HG02884 (cell line): ENCODE measurements around the gene TTPAL.
A peak's percentile ranks its signal among the peaks of the same experiment; 100 is the strongest.

Experiments
- ATAC-seq: cut with Tn5 transposase; IDR thresholded peaks from one replicate; pipeline ENCODE4 v1.9.1; 2021; ENCODE audit warnings: mild to moderate bottlenecking, moderate library complexity; ENCODE audit not compliant: unreplicated experiment

TTPAL gene, protein sequence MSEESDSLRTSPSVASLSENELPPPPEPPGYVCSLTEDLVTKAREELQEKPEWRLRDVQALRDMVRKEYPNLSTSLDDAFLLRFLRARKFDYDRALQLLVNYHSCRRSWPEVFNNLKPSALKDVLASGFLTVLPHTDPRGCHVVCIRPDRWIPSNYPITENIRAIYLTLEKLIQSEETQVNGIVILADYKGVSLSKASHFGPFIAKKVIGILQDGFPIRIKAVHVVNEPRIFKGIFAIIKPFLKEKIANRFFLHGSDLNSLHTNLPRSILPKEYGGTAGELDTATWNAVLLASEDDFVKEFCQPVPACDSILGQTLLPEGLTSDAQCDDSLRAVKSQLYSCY

DNA sequence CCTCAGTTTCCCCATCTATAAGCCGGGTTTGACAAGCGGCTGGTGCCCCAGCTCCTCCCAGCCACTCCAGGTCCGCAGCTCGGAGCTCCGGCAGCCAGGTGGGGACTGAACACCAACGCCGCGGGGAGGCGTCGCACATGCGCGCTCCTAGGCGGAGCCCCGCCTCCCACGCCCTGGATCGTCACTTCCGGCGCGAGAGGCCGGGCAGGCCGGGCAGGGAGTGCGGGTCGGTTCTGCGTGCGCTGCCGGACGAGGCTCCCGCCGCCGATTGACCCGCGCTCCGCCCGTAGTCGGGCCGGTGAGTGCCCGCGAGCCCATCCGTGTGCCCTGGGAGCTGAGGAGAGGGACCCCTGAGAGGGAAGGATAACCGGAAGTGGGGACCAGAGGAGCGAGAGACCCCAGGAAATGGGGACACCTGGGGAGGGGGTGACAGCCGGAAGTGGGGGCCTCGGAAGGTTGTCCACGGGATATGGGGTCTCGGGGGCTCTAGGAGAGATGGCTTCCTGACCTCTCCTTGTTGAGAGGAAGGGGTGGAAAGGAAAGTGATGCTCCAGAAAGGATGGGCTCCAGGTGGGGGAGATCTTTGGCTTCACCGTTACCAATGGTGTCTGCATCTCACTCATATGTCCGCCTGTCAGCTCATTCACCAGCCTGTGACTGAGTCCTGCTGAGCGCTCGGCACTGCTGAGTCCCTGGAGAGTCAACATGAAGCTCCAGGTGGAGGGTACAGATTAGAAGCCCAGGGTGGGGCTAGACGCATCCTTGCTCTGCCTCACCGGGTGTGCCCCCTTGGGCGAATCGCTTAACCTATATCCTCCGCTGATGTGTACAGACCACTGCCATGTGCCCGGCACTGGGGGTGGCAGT, at the start of gene TTPAL:
Gene TTPAL (plus strand): TSS at position 181 of the 867 bp plus-strand sequence. CDS start 4,126 bp downstream, outside the sequence.
- peak; percentile 94 for ATAC-seq

DNA sequence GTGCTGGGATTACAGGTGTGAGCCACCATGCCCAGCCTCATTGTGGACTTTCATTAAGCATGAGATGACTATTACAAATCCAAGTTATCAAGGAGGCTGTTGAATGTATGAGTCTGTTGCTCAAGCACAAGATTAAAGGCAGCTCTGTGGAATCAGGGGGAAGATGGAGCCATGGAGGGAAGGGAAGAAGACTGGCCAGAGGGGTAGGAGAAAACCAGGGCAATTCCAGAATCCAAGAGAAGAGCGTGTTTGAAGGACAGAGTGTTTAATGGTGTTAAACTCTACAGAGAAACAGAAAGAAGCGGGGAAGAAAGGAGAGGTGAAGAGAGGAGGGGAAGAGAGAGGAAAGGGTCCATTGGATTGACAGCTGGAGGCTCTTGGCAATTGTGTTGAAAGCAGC, 49.8 kb upstream of the TTPAL start:
- no peak for ATAC-seq

DNA sequence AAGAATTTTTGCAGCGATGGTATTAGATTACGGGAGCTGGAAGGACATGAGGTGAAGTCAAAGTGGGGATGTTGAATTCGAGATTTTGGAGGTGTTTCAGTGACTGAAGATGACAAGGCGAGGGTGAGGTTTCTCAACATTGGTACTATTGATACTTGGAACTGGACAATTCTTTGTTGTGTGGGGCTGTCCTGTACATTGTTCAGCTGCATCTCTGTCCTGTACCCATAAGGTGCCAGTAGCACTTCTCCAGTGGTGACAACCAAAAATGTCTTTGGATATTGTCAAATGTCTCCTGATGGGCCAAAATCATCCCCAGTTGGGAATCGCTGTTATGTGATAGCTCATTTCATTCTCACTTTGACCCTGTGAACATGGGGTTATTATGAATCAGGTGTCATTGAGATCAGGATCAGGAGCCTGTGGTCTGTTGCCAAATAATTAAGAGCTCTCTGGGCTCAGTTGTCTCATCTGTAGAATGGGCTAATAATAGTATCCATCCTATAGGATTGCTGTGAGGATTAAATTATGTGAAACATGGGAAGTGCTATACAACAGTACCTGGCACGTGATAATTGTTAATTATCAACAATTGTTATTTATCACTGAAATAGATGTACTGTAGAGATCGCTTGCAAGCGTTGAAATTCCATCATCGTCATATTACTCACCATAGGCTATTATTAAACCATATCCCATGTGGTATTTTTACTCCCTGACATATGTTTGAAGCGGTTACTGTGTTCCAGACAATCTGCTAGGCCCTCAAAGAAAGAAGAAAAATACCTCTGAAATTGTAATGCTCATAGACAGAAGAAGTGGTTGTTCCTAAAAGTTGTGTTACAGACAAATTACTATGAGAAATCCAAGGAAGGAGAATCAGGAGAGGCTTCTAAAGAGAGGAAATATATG, 48.5 kb upstream of the TTPAL start:
- ATAC-seq = no peak

DNA sequence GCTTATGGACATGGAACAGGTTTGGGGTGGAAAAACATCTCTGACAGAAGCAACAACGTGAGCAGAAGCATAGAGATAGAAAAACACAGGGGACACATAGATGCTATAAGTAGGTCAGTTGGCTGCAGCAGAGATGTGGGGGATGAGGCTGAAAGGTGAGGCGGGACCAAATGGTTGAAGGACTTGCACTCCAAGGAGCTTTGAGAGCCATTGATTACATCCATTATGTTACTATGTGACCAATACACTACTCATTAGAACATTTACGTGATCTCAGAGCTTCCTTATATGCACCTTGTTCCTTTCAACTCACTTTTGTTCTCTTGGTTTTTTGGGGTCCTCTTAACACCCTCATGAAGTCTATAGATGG, 47.9 kb upstream of the TTPAL start:
- no peak for ATAC-seq

DNA sequence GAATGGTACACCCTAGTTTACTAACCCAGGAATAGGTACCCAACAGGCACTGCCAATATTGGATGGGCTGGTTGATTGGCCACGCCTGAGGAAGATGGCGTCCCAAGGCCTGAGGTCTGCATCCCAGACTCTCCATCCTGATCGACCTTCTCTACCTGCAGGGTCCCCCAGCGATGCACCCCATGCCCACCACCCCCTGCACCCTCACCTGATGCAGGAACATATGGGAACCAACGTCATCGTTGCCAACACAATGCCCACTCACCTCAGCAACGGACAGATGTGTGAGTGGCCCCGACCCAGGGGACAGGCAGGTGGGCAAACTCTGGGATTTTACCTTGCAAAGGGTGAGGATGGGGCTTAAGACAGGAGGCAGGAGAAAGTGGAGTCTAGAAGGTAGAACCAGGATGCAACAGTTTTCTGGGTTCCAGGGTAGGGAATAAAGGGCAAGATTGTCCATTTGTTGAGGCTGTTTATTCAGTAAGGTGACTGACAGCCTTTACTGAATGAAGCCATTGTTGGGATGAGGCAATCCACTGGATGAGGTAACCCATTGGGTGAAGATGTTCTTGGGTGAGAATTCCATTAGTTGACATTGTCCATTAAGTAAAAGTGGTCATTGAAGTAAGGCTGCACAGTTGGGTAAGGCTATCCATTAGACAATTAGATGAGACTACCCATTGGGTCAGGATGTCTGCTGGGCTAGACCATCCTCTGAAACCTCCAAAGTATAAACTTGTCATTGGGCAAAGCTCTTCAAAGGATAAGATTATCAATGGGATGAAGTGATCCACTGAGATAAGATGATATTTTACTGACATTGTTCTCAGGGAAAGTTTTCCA, 47.3 kb upstream of the TTPAL start:
- no peak for ATAC-seq

DNA sequence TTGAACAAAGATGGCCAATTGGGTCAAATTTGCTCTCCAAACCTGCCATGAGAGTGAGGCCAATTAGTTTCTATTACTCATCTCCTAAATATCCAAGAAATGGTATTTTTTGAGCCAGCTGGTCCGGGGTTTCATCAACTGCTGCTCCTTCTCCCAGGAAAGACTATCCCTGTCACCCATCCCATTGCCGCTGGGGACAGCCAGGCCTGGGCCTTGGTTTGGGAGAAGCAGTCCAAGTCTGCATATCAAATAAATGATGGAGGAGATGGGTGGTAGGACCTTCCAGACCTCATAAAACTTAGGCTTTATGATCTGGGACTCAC, 46.7 kb upstream of the TTPAL start:
- ATAC-seq = no peak

DNA sequence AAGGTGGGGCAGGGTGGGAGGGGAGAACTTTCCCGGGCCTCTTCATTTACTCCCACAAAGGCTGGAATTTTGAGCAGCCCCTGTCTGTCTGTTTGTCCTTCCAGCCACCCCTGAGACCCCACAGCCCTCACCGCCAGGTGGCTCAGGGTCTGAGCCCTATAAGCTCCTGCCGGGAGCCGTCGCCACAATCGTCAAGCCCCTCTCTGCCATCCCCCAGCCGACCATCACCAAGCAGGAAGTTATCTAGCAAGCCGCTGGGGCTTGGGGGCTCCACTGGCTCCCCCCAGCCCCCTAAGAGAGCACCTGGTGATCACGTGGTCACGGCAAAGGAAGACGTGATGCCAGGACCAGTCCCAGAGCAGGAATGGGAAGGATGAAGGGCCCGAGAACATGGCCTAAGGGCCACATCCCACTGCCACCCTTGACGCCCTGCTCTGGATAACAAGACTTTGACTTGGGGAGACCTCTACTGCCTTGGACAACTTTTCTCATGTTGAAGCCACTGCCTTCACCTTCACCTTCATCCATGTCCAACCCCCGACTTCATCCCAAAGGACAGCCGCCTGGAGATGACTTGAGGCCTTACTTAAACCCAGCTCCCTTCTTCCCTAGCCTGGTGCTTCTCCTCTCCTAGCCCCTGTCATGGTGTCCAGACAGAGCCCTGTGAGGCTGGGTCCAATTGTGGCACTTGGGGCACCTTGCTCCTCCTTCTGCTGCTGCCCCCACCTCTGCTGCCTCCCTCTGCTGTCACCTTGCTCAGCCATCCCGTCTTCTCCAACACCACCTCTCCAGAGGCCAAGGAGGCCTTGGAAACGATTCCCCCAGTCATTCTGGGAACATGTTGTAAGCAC, 46.0 kb upstream of the TTPAL start:
- ATAC-seq = no peak

DNA sequence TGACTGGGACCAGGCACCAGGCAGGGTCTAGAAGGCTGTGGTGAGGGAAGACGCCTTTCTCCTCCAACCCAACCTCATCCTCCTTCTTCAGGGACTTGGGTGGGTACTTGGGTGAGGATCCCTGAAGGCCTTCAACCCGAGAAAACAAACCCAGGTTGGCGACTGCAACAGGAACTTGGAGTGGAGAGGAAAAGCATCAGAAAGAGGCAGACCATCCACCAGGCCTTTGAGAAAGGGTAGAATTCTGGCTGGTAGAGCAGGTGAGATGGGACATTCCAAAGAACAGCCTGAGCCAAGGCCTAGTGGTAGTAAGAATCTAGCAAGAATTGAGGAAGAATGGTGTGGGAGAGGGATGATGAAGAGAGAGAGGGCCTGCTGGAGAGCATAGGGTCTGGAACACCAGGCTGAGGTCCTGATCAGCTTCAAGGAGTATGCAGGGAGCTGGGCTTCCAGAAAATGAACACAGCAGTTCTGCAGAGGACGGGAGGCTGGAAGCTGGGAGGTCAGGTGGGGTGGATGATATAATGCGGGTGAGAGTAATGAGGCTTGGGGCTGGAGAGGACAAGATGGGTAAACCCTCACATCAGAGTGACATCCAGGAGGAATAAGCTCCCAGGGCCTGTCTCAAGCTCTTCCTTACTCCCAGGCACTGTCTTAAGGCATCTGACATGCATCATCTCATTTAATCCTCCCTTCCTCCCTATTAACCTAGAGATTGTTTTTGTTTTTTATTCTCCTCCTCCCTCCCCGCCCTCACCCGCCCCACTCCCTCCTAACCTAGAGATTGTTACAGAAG, 45.2 kb upstream of the TTPAL start:
- no peak for ATAC-seq

DNA sequence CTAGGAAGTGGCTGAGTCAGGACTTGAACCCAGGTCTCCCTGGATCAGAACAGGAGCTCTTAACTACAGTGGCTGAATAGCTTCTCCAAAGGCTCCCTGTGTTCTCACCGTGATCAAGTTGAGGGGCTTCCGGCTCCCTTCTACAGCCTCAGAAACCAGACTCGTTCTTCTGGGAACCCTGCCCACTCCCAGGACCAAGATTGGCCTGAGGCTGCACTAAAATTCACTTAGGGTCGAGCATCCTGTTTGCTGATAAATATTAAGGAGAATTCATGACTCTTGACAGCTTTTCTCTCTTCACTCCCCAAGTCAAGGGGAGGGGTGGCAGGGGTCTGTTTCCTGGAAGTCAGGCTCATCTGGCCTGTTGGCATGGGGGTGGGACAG, 44.6 kb upstream of the TTPAL start:
- ATAC-seq = no peak

DNA sequence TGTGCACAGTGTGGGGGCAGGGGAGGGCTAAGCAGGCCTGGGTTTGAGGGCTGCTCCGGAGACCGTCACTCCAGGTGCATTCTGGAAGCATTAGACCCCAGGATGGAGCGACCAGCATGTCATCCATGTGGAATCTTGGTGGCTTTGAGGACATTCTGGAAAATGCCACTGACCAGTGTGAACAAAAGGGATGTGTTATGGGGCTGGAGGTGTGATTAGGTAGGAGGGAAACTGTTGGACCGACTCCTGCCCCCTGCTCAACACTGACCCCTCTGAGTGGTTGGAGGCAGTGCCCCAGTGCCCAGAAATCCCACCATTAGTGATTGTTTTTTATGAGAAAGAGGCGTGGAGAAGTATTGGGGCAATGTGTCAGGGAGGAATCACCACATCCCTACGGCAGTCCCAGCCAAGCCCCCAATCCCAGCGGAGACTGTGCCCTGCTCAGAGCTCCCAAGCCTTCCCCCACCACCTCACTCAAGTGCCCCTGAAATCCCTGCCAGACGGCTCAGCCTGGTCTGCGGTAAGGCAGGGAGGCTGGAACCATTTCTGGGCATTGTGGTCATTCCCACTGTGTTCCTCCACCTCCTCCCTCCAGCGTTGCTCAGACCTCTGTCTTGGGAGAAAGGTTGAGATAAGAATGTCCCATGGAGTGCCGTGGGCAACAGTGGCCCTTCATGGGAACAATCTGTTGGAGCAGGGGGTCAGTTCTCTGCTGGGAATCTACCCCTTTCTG, 44.0 kb upstream of the TTPAL start:
- no peak for ATAC-seq

DNA sequence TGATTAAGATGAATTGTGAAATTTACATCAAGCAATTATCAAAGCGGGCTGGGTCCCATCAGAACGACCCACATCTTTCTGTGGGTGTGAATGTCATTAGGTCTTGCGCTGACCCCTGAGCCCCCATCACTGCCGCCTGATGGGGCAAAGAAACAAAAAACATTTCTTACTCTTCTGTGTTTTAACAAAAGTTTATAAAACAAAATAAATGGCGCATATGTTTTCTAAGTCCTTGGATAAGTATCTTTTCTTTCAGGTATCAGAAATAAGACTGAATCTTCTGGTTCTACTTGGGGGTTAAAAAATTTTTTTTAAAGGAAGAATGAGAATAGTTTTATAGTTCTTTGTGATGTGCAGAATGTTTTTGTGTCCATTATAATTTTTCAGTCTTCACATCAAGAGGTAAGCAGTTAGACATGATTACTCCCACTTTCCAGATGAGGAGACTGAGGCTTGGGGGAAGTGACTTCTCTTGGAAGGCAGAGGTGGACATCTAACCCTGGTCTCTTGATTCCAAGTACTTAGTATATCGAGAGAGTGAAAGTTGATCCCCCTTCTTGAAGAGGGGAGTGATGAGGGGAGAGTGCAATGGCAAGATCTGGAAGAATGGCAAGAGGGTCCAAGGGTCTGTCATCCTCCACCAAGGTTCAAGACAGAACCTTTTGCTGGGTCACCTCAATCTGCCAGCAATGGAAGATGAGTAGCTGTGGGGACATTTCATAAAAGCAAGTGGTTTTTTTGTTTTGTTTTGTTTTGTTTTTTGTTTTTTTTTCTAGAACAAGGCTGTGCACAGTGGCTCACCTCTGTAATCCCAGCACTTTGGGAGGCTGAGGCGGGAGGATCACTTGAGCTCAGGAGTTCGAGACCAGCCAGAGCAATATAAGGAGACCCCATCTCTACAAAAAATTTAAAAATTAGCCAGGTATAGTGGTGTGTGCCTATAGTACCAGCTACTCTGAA, 42.8 kb upstream of the TTPAL start:
- ATAC-seq = no peak

DNA sequence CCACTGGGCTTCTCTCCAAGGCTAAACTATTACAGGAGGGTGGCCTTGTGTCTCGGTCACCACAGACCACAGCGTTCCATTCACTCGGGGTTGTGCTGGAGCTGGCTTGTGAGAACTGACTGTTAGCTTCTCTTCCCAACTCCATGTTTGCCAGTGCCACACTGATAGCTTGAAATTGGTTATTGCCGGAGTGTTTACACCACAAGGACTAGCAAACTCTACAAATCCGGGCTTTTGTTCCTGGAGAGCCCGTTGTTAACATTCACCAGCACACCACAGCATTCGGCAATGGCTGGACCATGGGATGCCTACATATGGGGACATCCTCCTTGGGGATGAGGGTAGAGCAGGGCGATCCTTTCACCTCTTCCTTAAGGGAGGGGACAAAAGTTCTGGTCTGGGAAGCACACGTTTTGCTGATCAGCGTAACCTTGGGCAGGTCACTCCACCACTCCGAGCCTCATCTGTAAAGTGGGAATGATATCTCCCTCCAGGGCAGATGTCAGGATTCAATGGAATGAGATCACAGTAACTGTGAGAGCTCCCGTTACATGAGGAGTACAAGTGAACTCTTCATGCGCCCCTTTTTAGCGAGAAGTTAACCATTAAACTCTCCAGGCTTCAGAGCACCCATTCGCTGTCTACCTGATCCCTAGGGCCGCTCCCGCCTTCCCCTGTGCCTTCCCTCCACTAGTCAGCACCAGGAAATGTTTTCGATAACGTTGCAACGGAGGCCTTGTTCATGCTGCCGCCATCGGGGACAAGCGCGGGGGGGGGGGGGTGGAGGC, 41.7 kb upstream of the TTPAL start:
- ATAC-seq = no peak

DNA sequence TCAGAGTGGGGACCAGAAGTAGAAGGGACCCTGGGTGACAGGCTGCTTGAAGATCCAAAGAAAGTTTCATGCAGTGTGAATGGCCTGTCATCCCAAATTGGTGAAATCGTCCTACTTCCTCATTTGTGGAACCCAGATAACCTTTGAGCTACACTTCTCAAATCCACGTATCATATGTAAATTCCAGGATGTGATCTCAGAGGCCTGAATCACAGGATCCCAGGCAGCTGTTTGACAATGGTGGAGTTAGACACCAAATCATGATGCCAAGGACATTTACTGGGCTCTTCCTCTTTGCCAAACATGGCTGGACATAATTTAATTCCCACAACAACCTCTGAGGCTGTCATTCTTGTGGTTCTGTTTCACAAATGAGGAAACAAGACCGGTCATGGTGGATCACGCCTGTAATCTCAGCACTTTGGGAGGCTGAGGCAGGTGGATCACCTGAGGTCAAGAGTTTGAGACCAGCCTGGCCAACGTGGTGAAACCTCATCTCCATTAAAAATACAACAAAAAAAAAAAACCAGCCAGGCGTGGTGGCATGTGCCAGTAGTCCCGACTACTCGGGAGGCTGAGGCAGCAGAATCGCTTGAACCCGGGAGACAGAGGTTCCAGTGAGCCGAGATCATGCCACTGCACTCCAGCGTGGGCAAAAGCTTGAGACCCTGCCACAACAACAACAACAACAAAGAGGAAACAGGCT, 39.9 kb upstream of the TTPAL start:
- no peak for ATAC-seq

DNA sequence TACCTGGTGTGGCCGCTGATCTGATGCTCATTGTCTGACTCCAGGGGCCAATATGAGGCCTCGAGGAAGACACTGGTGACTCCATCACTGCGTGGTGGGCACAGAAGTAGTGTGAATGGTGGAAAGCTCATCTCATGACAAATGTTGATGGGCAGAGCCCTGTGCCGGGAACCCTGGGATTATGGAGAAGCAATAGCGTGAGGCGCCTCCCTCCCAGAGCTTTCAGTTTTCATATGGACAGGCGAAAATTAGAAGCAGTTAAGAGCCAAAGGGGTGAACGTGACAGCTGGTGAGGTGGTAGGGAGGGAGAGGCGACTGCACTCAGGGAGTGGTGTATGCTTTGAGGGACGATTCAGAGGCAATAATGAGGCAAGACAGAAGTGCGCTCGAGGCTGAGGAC, 39.3 kb upstream of the TTPAL start:
- ATAC-seq = no peak

DNA sequence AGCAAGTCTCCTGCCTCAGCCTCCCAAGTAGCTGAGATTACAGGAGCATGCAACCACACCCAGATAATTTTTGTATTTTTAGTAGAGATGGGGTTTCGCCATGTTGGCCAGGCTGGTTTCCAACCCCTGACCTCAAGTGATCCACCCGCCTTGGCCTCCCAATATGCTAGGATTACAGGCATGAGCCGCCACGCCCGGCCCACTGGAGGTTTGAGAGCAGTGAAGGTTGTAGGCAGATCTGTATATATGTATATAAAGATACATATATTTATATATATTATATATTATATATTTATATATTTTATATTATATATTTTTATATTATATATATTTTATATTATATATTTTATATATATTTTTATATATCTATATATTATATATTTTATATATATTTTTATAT, 38.2 kb upstream of the TTPAL start:
- no peak for ATAC-seq

DNA sequence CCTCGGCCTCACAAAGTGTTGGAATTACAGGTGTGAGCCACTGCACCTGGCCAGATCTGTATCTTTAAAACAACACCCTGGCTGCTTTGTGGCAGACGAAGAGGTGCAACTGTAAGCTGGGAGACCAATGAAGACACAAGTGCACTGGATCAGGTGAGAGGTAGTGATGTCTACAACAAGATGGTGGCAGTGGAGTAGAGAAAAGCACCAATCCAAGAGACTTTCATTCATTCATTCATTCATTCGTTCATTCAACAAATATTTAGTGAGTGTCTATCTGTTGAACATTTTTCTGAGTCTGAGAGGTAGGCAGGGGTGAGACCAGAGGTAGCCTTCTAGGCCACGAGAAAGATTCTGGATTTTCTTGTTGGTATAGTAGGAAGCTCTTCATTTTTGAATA, 36.9 kb upstream of the TTPAL start:
- no peak for ATAC-seq
